DND-41 (cell line): ENCODE data around the gene UNC5CL.

Experiments used
- CTCF ChIP-seq: IDR thresholded peaks from 2 replicates; pipeline ENCODE4 v1.5.1; 2012; ENCODE audit warnings: borderline replicate concordance, low read length, moderate library complexity, mild to moderate bottlenecking; ENCODE audit not compliant: poor library complexity, severe bottlenecking; ENCODE audit errors: extremely low read depth
- EZH2 ChIP-seq: IDR thresholded peaks from 3 replicates; pipeline ENCODE4 v1.6.1; 2012; ENCODE audit warnings: borderline replicate concordance, low read depth, mild to moderate bottlenecking, moderate library complexity, low read length, inconsistent platforms; ENCODE audit not compliant: severe bottlenecking

GRCh38 chr6:41040101-41040939, 1.3 kb upstream of the UNC5CL start:
- TF ChIP-seq CTCF (no peak), EZH2 (no peak)
